K562 (cell line): ENCODE data around the gene PA2G4. TPM values are rescaled to one million over a fixed set of nuclear protein-coding genes. Genes with fewer than 3 reads are reported as not detected.

Experiments used
- CCNT2 ChIP-seq: IDR thresholded peaks from 2 replicates; pipeline ENCODE4 v1.6.1; 2011; ENCODE audit warnings: borderline replicate concordance, low read depth, mild to moderate bottlenecking, moderate library complexity, mixed read lengths, low read length; ENCODE audit not compliant: insufficient read length; ENCODE audit errors: extremely low read depth
- E4F1 ChIP-seq: fragments of 250-450 bp; sonication (Bioruptor Pico); IDR thresholded peaks from 2 replicates; pipeline ENCODE4 v1.5.0; 2021; ENCODE audit warnings: mild to moderate bottlenecking, borderline replicate concordance
- FOXA1 ChIP-seq: fragments of 450-650 bp; IDR thresholded peaks from 2 replicates; pipeline ENCODE4 v1.6.1; 2016; ENCODE audit warnings: mild to moderate bottlenecking, borderline replicate concordance
- FOXP1 ChIP-seq: sonication (generic); formaldehyde crosslinking; IDR thresholded peaks from 2 replicates; pipeline ENCODE4 v1.8.0; 2022; ENCODE audit warnings: mild to moderate bottlenecking, missing genetic modification reagents
- GATAD2B ChIP-seq: fragments of 450-650 bp; IDR thresholded peaks from 2 replicates; pipeline ENCODE4 v1.6.1; 2017; ENCODE audit warnings: mild to moderate bottlenecking, borderline replicate concordance
- HDAC6 ChIP-seq: IDR thresholded peaks from 2 replicates; pipeline ENCODE4 v1.6.1; 2012; ENCODE audit warnings: low read depth, mild to moderate bottlenecking, control low read depth, inconsistent platforms, low read length, moderate library complexity
- MTA2 ChIP-seq: fragments of 450-650 bp; IDR thresholded peaks from 2 replicates; pipeline ENCODE4 v1.6.1; 2016; ENCODE audit warnings: low read depth
- NFRKB ChIP-seq: fragments of 450-650 bp; IDR thresholded peaks from 2 replicates; pipeline ENCODE4 v1.6.1; 2016; ENCODE audit warnings: low read depth
- RERE ChIP-seq: sonication (generic); formaldehyde crosslinking; IDR thresholded peaks from 2 replicates; pipeline ENCODE4 v1.8.0; 2023; ENCODE audit warnings: missing genetic modification reagents, mild to moderate bottlenecking, borderline replicate concordance
- SETDB1 ChIP-seq: IDR thresholded peaks from one replicate; pipeline ENCODE4 v1.6.1; 2012; ENCODE audit warnings: low read length, control low read depth, inconsistent platforms
- SIX5 ChIP-seq, 2 experiments: IDR thresholded peaks; 2 replicates each; pipeline ENCODE4 v1.6.1; 2011; ENCODE audit warnings: low read length in 2 of 2, borderline replicate concordance in 1 of 2, low read depth in 1 of 2, mild to moderate bottlenecking in 1 of 2, moderate library complexity in 1 of 2; ENCODE audit not compliant: insufficient read depth in 1 of 2
- SLC30A9 ChIP-seq: fragments of 250-450 bp; sonication (Bioruptor Pico); IDR thresholded peaks from 2 replicates; pipeline ENCODE4 v1.8.0; 2022; ENCODE audit warnings: mild to moderate bottlenecking, moderate library complexity
- SMAD1 ChIP-seq: fragments of 150-350 bp; IDR thresholded peaks from 2 replicates; pipeline ENCODE4 v1.6.1; 2014; ENCODE audit warnings: low read length, low read depth; ENCODE audit not compliant: partially characterized antibody
- SNIP1 ChIP-seq: fragments of 450-650 bp; IDR thresholded peaks from 2 replicates; pipeline ENCODE4 v1.7.1; 2017; ENCODE audit warnings: low read depth, mild to moderate bottlenecking
- SP1 ChIP-seq: sonication (generic); formaldehyde crosslinking; IDR thresholded peaks from 2 replicates; pipeline ENCODE4 v1.8.1; 2022; ENCODE audit warnings: mild to moderate bottlenecking, missing genetic modification reagents
- UBTF ChIP-seq, 2 experiments: IDR thresholded peaks; 2 replicates each; pipeline ENCODE4 v1.6.1; 2012; ENCODE audit warnings: improper control_type of control experiment in 2 of 2, low read depth in 2 of 2, low read length in 2 of 2, borderline replicate concordance in 1 of 2
- ZNF239 ChIP-seq: fragments of 250-450 bp; sonication (Bioruptor Pico); IDR thresholded peaks from 2 replicates; pipeline ENCODE4 v1.4.0; 2020; ENCODE audit warnings: mild to moderate bottlenecking
- ZZZ3 ChIP-seq: fragments of 450-650 bp; IDR thresholded peaks from 2 replicates; pipeline ENCODE4 v1.6.1; 2016; ENCODE audit warnings: antibody characterized with exemption, mild to moderate bottlenecking, moderate library complexity
- polyA plus RNA-seq, 8 experiments: library from polyadenylated mRNA; depleted of rRNA in 4 of 8; stranded (reverse) in 5 of 8; unstranded in 3 of 8; fragments of >200 nt; fragmentation: Nextera tagmentation in 2 of 8; fragmentation: Illumina TruSeq in 1 of 8; extraction: Ambion mirVana in 2 of 8; extraction: Trizol in 1 of 8; gene quantifications; 2 replicates each; pipeline versions ENCODE4 v1.2.1 to v1.2.3, GENCODE V29; 2011 to 2014; ENCODE audit warnings: inconsistent platforms in 1 of 8, missing spikeins in 1 of 8
- total RNA-seq, 7 experiments: library from RNA; depleted of rRNA in 6 of 7; stranded (reverse); fragments of >200 nt in 6 of 7; fragmentation: Illumina TruSeq in 2 of 7; extraction: Trizol in 2 of 7; gene quantifications; 2 replicates each; pipeline versions ENCODE4 v1.2.1 to v1.2.3, GENCODE V29; 2011 to 2021; ENCODE audit warnings: low replicate concordance in 1 of 7

Gene PA2G4
- total and polyA plus RNA-seq, 9 of the 15 experiments (the other 6 are each of a cell fraction or from before 2014, with no cell fraction given) = 230 to 925 (median 638) TPM

GRCh38 chr12:56104109-56104814, at the start of gene PA2G4 (continued):
- TF ChIP-seq NFRKB (no peak), ZZZ3 (no peak), E4F1 (no peak), SMAD1 (peak; percentile 7), FOXP1 (CRISPR knock-in tag) (peak; percentile 88), ZNF239 (no peak), SP1 (CRISPR knock-in tag) (peak; percentile 88), RERE (no peak), UBTF (IDR thresholded peaks at IDR 0.05; ENCODE audit: borderline replicate concordance in 1 of 2, low read depth in 2 of 2, low read length in 2 of 2) (peak; percentile 77 to 90; a peak in 2 of 4 replicates), SNIP1 (no peak), FOXA1 (no peak), GATAD2B (no peak), CCNT2 (no peak), MTA2 (no peak), SETDB1 (no peak), SIX5 (IDR thresholded peaks at IDR 0.05; ENCODE audit: borderline replicate concordance in 1 of 2, insufficient read depth in 1 of 2, low read depth in 1 of 2, low read length in 2 of 2) (peak; percentile 85 to 92), SLC30A9 (no peak), HDAC6 (no peak)
